SK-N-SH treated with all-trans-retinoic acid at 6 μM for 48 hours (cell line): ENCODE measurements around the gene MITF.

ENCODE experiments used
- ATAC-seq: fragments of 200-7000 bp; cut with Tn5 transposase; 3 replicates; pipeline ENCODE4 v1.9.1; 2020; ENCODE audit warnings: mild to moderate bottlenecking, moderate library complexity
- BACH2 ChIP-seq: fragments of 250-450 bp; sonication (Bioruptor Pico); IDR thresholded peaks from 2 replicates; pipeline ENCODE4 v1.9.0; 2021; ENCODE audit warnings: mild to moderate bottlenecking, borderline replicate concordance
- ISL1 ChIP-seq: fragments of 250-450 bp; sonication (Bioruptor Pico); IDR thresholded peaks from 2 replicates; pipeline ENCODE4 v2.1.2; 2022; ENCODE audit warnings: mild to moderate bottlenecking, moderate library complexity
- OSR1 ChIP-seq: fragments of 250-450 bp; sonication (Bioruptor Pico); IDR thresholded peaks from 2 replicates; pipeline ENCODE4 v1.8.0; 2022; ENCODE audit warnings: moderate library complexity, mild to moderate bottlenecking, inconsistent platforms
- POU6F1 ChIP-seq: fragments of 250-450 bp; sonication (Bioruptor Pico); IDR thresholded peaks from 2 replicates; pipeline ENCODE4 v1.8.0; 2021; ENCODE audit warnings: low read depth, mild to moderate bottlenecking, moderate library complexity, borderline replicate concordance
- PPARA ChIP-seq: fragments of 250-450 bp; sonication (Bioruptor Pico); IDR thresholded peaks from 2 replicates; pipeline ENCODE4 v1.5.0; 2020; ENCODE audit warnings: mild to moderate bottlenecking, borderline replicate concordance
- RARB ChIP-seq: fragments of 250-450 bp; sonication (Bioruptor Pico); IDR thresholded peaks from 2 replicates; pipeline ENCODE4 v1.8.0; 2021; ENCODE audit warnings: mild to moderate bottlenecking, moderate library complexity
- TCF4 ChIP-seq: fragments of 250-450 bp; sonication (Bioruptor Pico); IDR thresholded peaks from 2 replicates; pipeline ENCODE4 v1.8.0; 2021; ENCODE audit warnings: mild to moderate bottlenecking, moderate library complexity, borderline replicate concordance
- TOX ChIP-seq: fragments of 250-450 bp; sonication (Bioruptor Pico); IDR thresholded peaks from 2 replicates; pipeline ENCODE4 v1.8.0; 2021; ENCODE audit warnings: mild to moderate bottlenecking, moderate library complexity, borderline replicate concordance
- TSHZ2 ChIP-seq: fragments of 250-450 bp; sonication (Bioruptor Pico); IDR thresholded peaks from 2 replicates; pipeline ENCODE4 v1.5.0; 2020; ENCODE audit warnings: mild to moderate bottlenecking, moderate library complexity
- ZC3H10 ChIP-seq: fragments of 250-450 bp; sonication (Bioruptor Pico); IDR thresholded peaks from 2 replicates; pipeline ENCODE4 v1.5.1; 2021; ENCODE audit warnings: mild to moderate bottlenecking, moderate library complexity
- ZFP3 ChIP-seq: fragments of 250-450 bp; sonication (Bioruptor Pico); IDR thresholded peaks from 2 replicates; pipeline ENCODE4 v1.5.0; 2020; ENCODE audit warnings: mild to moderate bottlenecking, moderate library complexity
- ZNF565 ChIP-seq: fragments of 450-650 bp; formaldehyde crosslinking; conservative IDR thresholded peaks from 2 replicates; pipeline ENCODE4 v1.5.0; 2020; ENCODE audit warnings: low read depth, mild to moderate bottlenecking, moderate library complexity
- ZNF70 ChIP-seq: fragments of 450-650 bp; formaldehyde crosslinking; IDR thresholded peaks from 2 replicates; pipeline ENCODE4 v1.5.0; 2020; ENCODE audit warnings: mild to moderate bottlenecking, moderate library complexity
- ZNF8 ChIP-seq: fragments of 450-650 bp; formaldehyde crosslinking; IDR thresholded peaks from 2 replicates; pipeline ENCODE4 v1.5.0; 2020; ENCODE audit warnings: mild to moderate bottlenecking, moderate library complexity
- TF ChIP-seq, protein P1 (sequence below): fragments of 250-450 bp; sonication (Bioruptor Pico); IDR thresholded peaks from 2 replicates; pipeline ENCODE4 v1.5.1; 2020; ENCODE audit warnings: low read depth, mild to moderate bottlenecking, moderate library complexity
- TF ChIP-seq, protein P2 (sequence below): fragments of 250-450 bp; sonication (Bioruptor Pico); IDR thresholded peaks from 2 replicates; pipeline ENCODE4 v1.8.0; 2020; ENCODE audit warnings: mild to moderate bottlenecking, moderate library complexity, borderline replicate concordance

MITF gene

GRCh38 chr3:69716119-69716518 lies 23.1 kb upstream of the MITF start:
- ATAC-seq, result no peak
- TF ChIP-seq PPARA, result no peak
- no peak for TF ChIP-seq ZC3H10 (CRISPR knock-in tag)
- TF ChIP-seq RARB (CRISPR knock-in tag), result no peak
- TF ChIP-seq ZNF8 (CRISPR knock-in tag), result no peak
- TF ChIP-seq TCF4 (CRISPR knock-in tag), result no peak
- no peak for TF ChIP-seq TSHZ2 (CRISPR knock-in tag)
- TF ChIP-seq POU6F1, result no peak
- no peak for TF ChIP-seq TOX (CRISPR knock-in tag)
- TF ChIP-seq BACH2 (CRISPR knock-in tag), result no peak
- TF ChIP-seq ZNF70 (CRISPR knock-in tag), result no peak

- no peak for ATAC-seq
- TF ChIP-seq, protein P1, sequence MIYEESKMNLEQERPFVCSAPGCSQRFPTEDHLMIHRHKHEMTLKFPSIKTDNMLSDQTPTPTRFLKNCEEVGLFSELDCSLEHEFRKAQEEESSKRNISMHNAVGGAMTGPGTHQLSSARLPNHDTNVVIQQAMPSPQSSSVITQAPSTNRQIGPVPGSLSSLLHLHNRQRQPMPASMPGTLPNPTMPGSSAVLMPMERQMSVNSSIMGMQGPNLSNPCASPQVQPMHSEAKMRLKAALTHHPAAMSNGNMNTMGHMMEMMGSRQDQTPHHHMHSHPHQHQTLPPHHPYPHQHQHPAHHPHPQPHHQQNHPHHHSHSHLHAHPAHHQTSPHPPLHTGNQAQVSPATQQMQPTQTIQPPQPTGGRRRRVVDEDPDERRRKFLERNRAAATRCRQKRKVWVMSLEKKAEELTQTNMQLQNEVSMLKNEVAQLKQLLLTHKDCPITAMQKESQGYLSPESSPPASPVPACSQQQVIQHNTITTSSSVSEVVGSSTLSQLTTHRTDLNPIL, result no peak
- TF ChIP-seq TOX (CRISPR knock-in tag) (no peak), POU6F1 (no peak), ZNF565 (no peak), ZNF8 (CRISPR knock-in tag) (no peak), ZFP3 (CRISPR knock-in tag) (no peak), ISL1 (CRISPR knock-in tag) (no peak), ZC3H10 (CRISPR knock-in tag) (no peak), ZNF70 (CRISPR knock-in tag) (no peak)
- TF ChIP-seq, all 23 proteins: peak for 0
Observed at GRCh38 chr3:69718866-69719586, 20.2 kb upstream of the MITF start.

GRCh38 chr3:69719587-69720122 lies 19.6 kb upstream of the MITF start:
- TF ChIP-seq RARB (CRISPR knock-in tag) (no peak), ZNF70 (CRISPR knock-in tag) (no peak), BACH2 (CRISPR knock-in tag) (no peak), ZNF8 (CRISPR knock-in tag) (no peak)
- TF ChIP-seq, protein P2, sequence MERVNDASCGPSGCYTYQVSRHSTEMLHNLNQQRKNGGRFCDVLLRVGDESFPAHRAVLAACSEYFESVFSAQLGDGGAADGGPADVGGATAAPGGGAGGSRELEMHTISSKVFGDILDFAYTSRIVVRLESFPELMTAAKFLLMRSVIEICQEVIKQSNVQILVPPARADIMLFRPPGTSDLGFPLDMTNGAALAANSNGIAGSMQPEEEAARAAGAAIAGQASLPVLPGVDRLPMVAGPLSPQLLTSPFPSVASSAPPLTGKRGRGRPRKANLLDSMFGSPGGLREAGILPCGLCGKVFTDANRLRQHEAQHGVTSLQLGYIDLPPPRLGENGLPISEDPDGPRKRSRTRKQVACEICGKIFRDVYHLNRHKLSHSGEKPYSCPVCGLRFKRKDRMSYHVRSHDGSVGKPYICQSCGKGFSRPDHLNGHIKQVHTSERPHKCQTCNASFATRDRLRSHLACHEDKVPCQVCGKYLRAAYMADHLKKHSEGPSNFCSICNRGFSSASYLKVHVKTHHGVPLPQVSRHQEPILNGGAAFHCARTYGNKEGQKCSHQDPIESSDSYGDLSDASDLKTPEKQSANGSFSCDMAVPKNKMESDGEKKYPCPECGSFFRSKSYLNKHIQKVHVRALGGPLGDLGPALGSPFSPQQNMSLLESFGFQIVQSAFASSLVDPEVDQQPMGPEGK (CRISPR knock-in tag), result no peak
- no peak for ATAC-seq

DNA sequence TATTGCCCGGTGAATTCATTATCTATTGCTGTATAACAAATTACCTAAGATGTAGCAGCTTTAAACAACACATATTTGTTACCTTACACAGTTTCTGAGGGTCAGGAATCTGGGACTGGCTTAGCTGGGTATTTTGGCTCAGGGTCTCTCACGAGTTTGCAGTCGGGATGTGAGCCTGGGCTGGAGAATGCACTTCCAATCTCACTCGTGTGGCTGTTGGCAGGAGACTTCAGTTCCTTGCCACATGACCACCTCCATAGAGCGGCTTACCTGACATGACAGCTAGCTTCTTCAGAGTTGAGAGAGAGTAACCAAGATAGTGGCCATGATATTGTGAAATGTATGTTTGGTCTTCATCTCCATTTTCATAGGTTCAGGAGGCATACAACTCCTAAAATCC lies 18.4 kb upstream of the MITF start:
- no peak for ATAC-seq
- no peak for TF ChIP-seq OSR1
- TF ChIP-seq, protein P2 (CRISPR knock-in tag), result no peak
